Astrocyte (in vitro differentiated cells and primary cell): ENCODE data around the gene CYTH3. TPM values are rescaled to one million over a fixed set of nuclear protein-coding genes. Genes with fewer than 3 reads are reported as not detected.

Experiments
- DNase-seq: peaks from one replicate; pipeline ENCODE4 v3.0.0-alpha.2; 2010; ENCODE audit warnings: low read depth
- FAIRE-seq: peaks from 2 replicates; lab custom pipeline; 2011; peaks lifted over from hg19 to GRCh38; lab: Jason Lieb, UNC
- H2AFZ ChIP-seq: 2 replicates; pipeline ENCODE4 v1.6.0; 2012; ENCODE audit warnings: low read depth, low read length, inconsistent platforms
- H3K27ac ChIP-seq: 2 replicates; pipeline ENCODE4 v1.5.1; 2011; ENCODE audit warnings: low read depth, low read length, inconsistent platforms
- H3K27me3 ChIP-seq: 2 replicates; pipeline ENCODE4 v1.6.0; 2011; ENCODE audit warnings: low read length, inconsistent platforms; ENCODE audit not compliant: insufficient read depth
- H3K36me3 ChIP-seq: 2 replicates; pipeline ENCODE4 v1.5.1; 2011; ENCODE audit warnings: low read length, inconsistent platforms; ENCODE audit not compliant: insufficient read depth
- H3K4me1 ChIP-seq: 2 replicates; pipeline ENCODE4 v1.5.1; 2011; ENCODE audit warnings: low read length, inconsistent platforms; ENCODE audit not compliant: insufficient read depth
- H3K4me2 ChIP-seq: 2 replicates; pipeline ENCODE4 v1.6.0; 2012; ENCODE audit warnings: low read length, inconsistent platforms
- H3K4me3 ChIP-seq: 2 replicates; pipeline ENCODE4 v1.5.1; 2011; ENCODE audit warnings: low read depth, mild to moderate bottlenecking, low read length, inconsistent platforms; ENCODE audit not compliant: insufficient read depth
- H3K79me2 ChIP-seq: 2 replicates; pipeline ENCODE4 v1.6.0; 2012; ENCODE audit warnings: mild to moderate bottlenecking, low read length, inconsistent platforms; ENCODE audit not compliant: insufficient read depth
- H3K9ac ChIP-seq: 2 replicates; pipeline ENCODE4 v1.6.0; 2012; ENCODE audit warnings: mild to moderate bottlenecking, low read length, inconsistent platforms
- H3K9me3 ChIP-seq: 2 replicates; pipeline ENCODE4 v1.5.1; 2012; ENCODE audit warnings: low read depth, mild to moderate bottlenecking, low read length, inconsistent platforms; ENCODE audit not compliant: insufficient read depth
- H4K20me1 ChIP-seq: 2 replicates; pipeline ENCODE4 v1.6.0; 2012; ENCODE audit warnings: low read length, inconsistent platforms; ENCODE audit not compliant: insufficient read depth
- H3K27ac Mint-ChIP-seq: one replicate; pipeline ENCODE4 v1.8.0; 2021; ENCODE audit warnings: mild to moderate bottlenecking, mixed read lengths; ENCODE audit not compliant: unreplicated experiment
- H3K27me3 Mint-ChIP-seq: one replicate; pipeline ENCODE4 v1.8.0; 2021; ENCODE audit warnings: low read depth, mixed read lengths; ENCODE audit not compliant: unreplicated experiment
- H3K36me3 Mint-ChIP-seq: one replicate; pipeline ENCODE4 v1.8.0; 2021; ENCODE audit warnings: low read depth, mixed read lengths; ENCODE audit not compliant: unreplicated experiment
- H3K4me1 Mint-ChIP-seq: one replicate; pipeline ENCODE4 v1.8.0; 2021; ENCODE audit warnings: low read depth, mixed read lengths; ENCODE audit not compliant: unreplicated experiment
- H3K4me3 Mint-ChIP-seq: one replicate; pipeline ENCODE4 v1.8.0; 2021; ENCODE audit warnings: mild to moderate bottlenecking, moderate library complexity, mixed read lengths; ENCODE audit not compliant: unreplicated experiment
- H3K9me3 Mint-ChIP-seq: one replicate; pipeline ENCODE4 v1.8.0; 2021; ENCODE audit warnings: mild to moderate bottlenecking, mixed read lengths; ENCODE audit not compliant: unreplicated experiment
- EZH2 ChIP-seq: IDR thresholded peaks from 2 replicates; pipeline ENCODE4 v1.6.1; 2012; ENCODE audit warnings: mild to moderate bottlenecking, low read length, inconsistent platforms; ENCODE audit not compliant: insufficient read depth
- total RNA-seq: library from RNA; stranded (reverse); gene quantifications from 2 replicates; pipeline ENCODE4 v1.2.1, GENCODE V29; 2021
- TF ChIP-seq, protein P1 (sequence below): IDR thresholded peaks from 2 replicates; pipeline ENCODE4 v1.5.1; 2011; ENCODE audit warnings: low read depth, mild to moderate bottlenecking, inconsistent platforms, low read length, moderate library complexity; ENCODE audit not compliant: insufficient read depth

CYTH3 gene
- total RNA-seq, 1 donor from 2014 or later: 29.3 TPM

DNA sequence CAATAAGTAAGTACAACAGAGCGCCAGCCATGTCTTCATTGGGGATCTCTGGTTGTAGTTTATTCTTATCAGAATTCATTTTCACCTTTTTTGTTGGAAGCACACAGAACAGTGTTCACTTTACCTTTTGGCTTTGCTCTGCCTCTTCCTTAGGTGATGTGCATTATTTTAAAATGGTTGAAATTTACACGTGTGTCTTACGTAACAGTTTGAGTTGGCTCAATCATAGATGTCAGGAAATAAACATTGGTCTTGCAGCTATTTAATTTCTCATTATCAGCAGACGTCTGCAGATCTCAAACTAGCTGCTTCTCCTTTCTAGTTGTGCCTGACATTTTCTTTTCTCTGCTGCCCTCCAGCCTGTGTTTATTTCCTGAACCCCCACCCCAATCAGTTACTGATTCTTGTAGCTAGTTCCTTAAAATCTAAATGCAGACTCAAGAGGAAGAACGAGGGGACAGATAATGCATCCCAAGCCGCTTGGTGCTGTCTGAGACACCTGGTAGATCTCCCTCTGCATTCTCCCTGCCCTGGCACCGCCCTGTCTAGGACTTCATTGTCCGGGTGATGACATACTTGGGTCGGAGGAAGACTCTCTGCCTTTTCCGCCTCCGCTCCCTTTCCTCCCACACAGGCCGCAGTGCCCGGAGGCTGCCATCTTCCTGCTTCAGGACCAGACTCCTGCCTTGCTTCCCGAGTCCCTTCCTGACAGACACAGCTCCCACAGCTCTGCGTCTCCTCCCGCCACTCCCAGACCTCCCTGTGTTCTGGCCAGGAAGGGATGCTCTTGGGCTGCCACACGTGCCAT lies 133.0 kb downstream of the CYTH3 start:
- no peak overlapping the region for H3K4me3 ChIP-seq
- Mint-ChIP-seq H3K27ac (no peak overlapping the region), H3K36me3 (peaks cover 6% of the 10 kb centered on the region), H3K27me3 (no peaks in the 10 kb centered on the region), H3K4me1 (no peaks in the 10 kb centered on the region), H3K9me3 (no peaks in the 10 kb centered on the region), H3K4me3 (no peak overlapping the region)
- H4K20me1 ChIP-seq: no peaks in the 10 kb centered on the region
- no peak overlapping the region for H3K27ac ChIP-seq
- no peak for DNase-seq
- no peak for FAIRE-seq
- TF ChIP-seq EZH2: no peak
- TF ChIP-seq, protein P1, sequence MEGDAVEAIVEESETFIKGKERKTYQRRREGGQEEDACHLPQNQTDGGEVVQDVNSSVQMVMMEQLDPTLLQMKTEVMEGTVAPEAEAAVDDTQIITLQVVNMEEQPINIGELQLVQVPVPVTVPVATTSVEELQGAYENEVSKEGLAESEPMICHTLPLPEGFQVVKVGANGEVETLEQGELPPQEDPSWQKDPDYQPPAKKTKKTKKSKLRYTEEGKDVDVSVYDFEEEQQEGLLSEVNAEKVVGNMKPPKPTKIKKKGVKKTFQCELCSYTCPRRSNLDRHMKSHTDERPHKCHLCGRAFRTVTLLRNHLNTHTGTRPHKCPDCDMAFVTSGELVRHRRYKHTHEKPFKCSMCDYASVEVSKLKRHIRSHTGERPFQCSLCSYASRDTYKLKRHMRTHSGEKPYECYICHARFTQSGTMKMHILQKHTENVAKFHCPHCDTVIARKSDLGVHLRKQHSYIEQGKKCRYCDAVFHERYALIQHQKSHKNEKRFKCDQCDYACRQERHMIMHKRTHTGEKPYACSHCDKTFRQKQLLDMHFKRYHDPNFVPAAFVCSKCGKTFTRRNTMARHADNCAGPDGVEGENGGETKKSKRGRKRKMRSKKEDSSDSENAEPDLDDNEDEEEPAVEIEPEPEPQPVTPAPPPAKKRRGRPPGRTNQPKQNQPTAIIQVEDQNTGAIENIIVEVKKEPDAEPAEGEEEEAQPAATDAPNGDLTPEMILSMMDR: no peak
- peaks cover 7% of the 10 kb centered on the region for H3K79me2 ChIP-seq
- no peaks in the 10 kb centered on the region for H3K27me3 ChIP-seq
- no peak overlapping the region for H2AFZ ChIP-seq
- no peak overlapping the region for H3K9ac ChIP-seq
- H3K4me2 ChIP-seq: no peak overlapping the region
- peaks cover 31% of the 10 kb centered on the region for H3K36me3 ChIP-seq
- no peaks in the 10 kb centered on the region for H3K4me1 ChIP-seq
- no peaks in the 10 kb centered on the region for H3K9me3 ChIP-seq

DNA sequence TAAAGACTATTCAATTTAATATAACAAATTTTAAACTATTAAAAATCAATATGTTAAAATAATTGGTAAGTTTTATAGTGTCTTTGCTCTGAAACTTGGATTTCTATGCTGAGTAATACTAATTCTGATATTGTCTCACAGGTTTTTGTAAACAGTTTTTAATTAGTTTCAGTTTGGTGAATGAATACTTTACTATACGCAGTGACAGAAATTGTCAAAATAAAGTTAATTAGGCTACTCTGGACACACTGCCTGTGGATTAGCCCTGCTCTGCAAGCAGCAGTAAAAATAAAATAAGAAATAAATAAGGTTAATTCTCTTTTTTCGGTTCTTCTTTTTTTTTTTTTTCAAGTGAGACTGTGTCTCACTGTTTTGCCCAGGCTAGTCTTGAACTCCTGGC lies 135.9 kb downstream of the CYTH3 start:
- no peak for FAIRE-seq
- no peaks in the 10 kb centered on the region for H3K27me3 Mint-ChIP-seq

More for the DNA sequence above, 135.9 kb downstream of the CYTH3 start:
- no peak for DNase-seq
- H4K20me1 ChIP-seq: peaks cover 3% of the 10 kb centered on the region
- H3K36me3 Mint-ChIP-seq: peaks cover 20% of the 10 kb centered on the region
- no peaks in the 10 kb centered on the region for H3K27me3 ChIP-seq
- H3K27ac ChIP-seq: no peak overlapping the region
- H3K9ac ChIP-seq: no peak overlapping the region
- H3K9me3 ChIP-seq: no peaks in the 10 kb centered on the region
- no peak overlapping the region for H3K4me3 Mint-ChIP-seq
- no peaks in the 10 kb centered on the region for H3K4me1 ChIP-seq
- H3K4me3 ChIP-seq: no peak overlapping the region
- no peak overlapping the region for H3K4me2 ChIP-seq
- H3K36me3 ChIP-seq: peaks cover 22% of the 10 kb centered on the region
- no peaks in the 10 kb centered on the region for H3K4me1 Mint-ChIP-seq
- no peak overlapping the region for H2AFZ ChIP-seq
- H3K79me2 ChIP-seq: peaks cover 18% of the 10 kb centered on the region
- TF ChIP-seq EZH2: no peak
- TF ChIP-seq, protein P1: no peak
- peaks cover 3% of the 10 kb centered on the region for H3K9me3 Mint-ChIP-seq
- no peak overlapping the region for H3K27ac Mint-ChIP-seq
